Stromal cell of bone marrow (primary cell): ENCODE data around the gene MPIG6B.

ENCODE experiments used
- DNase-seq: peaks from one replicate; pipeline ENCODE4 v3.0.0-alpha.2; 2012; ENCODE audit warnings: low read depth

Gene MPIG6B

GRCh38 chr6:31768363-31769257, 45.4 kb downstream of the MPIG6B start:
- DNase-seq, result no peak

- DNase-seq, result no peak
Observed at GRCh38 chr6:31769684-31770371, 46.7 kb downstream of the MPIG6B start.

GRCh38 chr6:31770860-31771259, 47.7 kb downstream of the MPIG6B start:
- DNase-seq, result no peak

- DNase-seq, result no peak
Observed at GRCh38 chr6:31771992-31772358, 48.8 kb downstream of the MPIG6B start.

GRCh38 chr6:31775184-31775583, 52.0 kb downstream of the MPIG6B start:
- DNase-seq, result no peak

- no peak for DNase-seq
Observed at GRCh38 chr6:31775633-31776484, 52.7 kb downstream of the MPIG6B start.
